Right cardiac atrium (tissue), 5 donors: ENCODE measurements around the gene CCDC186. TPM values are rescaled to one million over a fixed set of nuclear protein-coding genes. Genes with fewer than 3 reads are reported as not detected.

ENCODE experiments used
- ATAC-seq, 2 donors: fragments of 200-7000 bp; cut with Tn5 transposase; one replicate each; pipeline versions ENCODE4 v1.8.0 to v1.9.1; 2020; ENCODE audit warnings: moderate library complexity in 2 of 2, mild to moderate bottlenecking in 1 of 2
- DNase-seq, 3 donors: peaks; one replicate each; pipeline ENCODE4 v3.0.0-alpha.2; 2020
- H3K27ac ChIP-seq: one replicate; pipeline ENCODE4 v1.5.1; 2013; ENCODE audit warnings: mild to moderate bottlenecking, low read length, control low read depth, moderate library complexity
- H3K27me3 ChIP-seq: one replicate; pipeline ENCODE4 v1.6.1; 2013; ENCODE audit not compliant: control insufficient read depth, insufficient read depth
- H3K4me1 ChIP-seq: one replicate; pipeline ENCODE4 v1.6.1; 2013; ENCODE audit warnings: low read length; ENCODE audit not compliant: control insufficient read depth, insufficient read depth
- H3K4me3 ChIP-seq: one replicate; pipeline ENCODE4 v1.5.1; 2013; ENCODE audit warnings: low read length, control low read depth
- H3K9me3 ChIP-seq: one replicate; pipeline ENCODE4 v1.6.1; 2013; ENCODE audit warnings: low read length; ENCODE audit not compliant: control insufficient read depth
- WGBS: extraction: QIAGEN DNeasy Blood & Tissue Kit; methylation state at CpG from one replicate; pipeline ENCODE4 v1.1.7; 2013; 5-methylcytosine and 5-hydroxymethylcytosine counted together
- intact Hi-C, 4 donors: fragments of 100-400 bp; cut with DNase I; formaldehyde crosslinking; loops; one replicate each; pipeline versions ENCODE4 v1.11.0 to v1.14.0; 2022 to 2023
- long read RNA-seq, 4 donors: library from polyadenylated mRNA; unstranded; transcript quantifications; one replicate each; pipeline ENCODE4 v2.0.0, GENCODE V29; 2020 to 2021
- polyA plus RNA-seq: library from polyadenylated mRNA; stranded (reverse); fragments of 200-250 nt; gene quantifications from one replicate; pipeline ENCODE4 v1.2.3, GENCODE V29; 2013
- total RNA-seq, 4 donors: library from RNA; stranded (reverse); fragmentation: NEBNext Ultra II Directional; extraction: Animal tissue kit (Norgen Biotek cat#: 25700); gene quantifications; one replicate each; pipeline ENCODE4 v1.2.1, GENCODE V29; 2021
- donor health status: healthy with polysubstance abuse.
- donor health status: DM: no; HTN: yes; CAD: no.
- donor health status: DM: no; HTN: no; CAD: no.
- donor health status: DM: no; HTN: yes; CAD: no; lungs with severe emphysema.
- donor health status: DM: yes; HTN: yes; CAD: no.

The CCDC186 gene
- total RNA-seq (10 to 100 TPM; 18.3 to 29.4 (median 20.9) TPM), polyA plus RNA-seq (6.7 TPM)
- long read RNA-seq, donor 1, full-length matches to known transcripts, result 5 of 22 reads
- long read RNA-seq, donor 1, partial matches to known transcripts, result 15 of 22 reads
- long read RNA-seq, donor 1, other reads (novel, unspliced or antisense), result 2 of 22 reads
- long read RNA-seq, donor 2, result 0 reads
- long read RNA-seq, donor 3, transcript CCDC186-202 (2 exons, 1,928 nt), result major isoform, 5 of 24 reads
- long read RNA-seq, donor 3, partial matches to known transcripts, result 11 of 24 reads
- long read RNA-seq, donor 3, other reads (novel, unspliced or antisense), result 4 of 24 reads
- long read RNA-seq, donor 4, full-length matches to known transcripts, result 2 of 5 reads
- long read RNA-seq, donor 4, partial matches to known transcripts, result 2 of 5 reads
- long read RNA-seq, donor 4, other reads (novel, unspliced or antisense), result 1 of 5 reads

DNA sequence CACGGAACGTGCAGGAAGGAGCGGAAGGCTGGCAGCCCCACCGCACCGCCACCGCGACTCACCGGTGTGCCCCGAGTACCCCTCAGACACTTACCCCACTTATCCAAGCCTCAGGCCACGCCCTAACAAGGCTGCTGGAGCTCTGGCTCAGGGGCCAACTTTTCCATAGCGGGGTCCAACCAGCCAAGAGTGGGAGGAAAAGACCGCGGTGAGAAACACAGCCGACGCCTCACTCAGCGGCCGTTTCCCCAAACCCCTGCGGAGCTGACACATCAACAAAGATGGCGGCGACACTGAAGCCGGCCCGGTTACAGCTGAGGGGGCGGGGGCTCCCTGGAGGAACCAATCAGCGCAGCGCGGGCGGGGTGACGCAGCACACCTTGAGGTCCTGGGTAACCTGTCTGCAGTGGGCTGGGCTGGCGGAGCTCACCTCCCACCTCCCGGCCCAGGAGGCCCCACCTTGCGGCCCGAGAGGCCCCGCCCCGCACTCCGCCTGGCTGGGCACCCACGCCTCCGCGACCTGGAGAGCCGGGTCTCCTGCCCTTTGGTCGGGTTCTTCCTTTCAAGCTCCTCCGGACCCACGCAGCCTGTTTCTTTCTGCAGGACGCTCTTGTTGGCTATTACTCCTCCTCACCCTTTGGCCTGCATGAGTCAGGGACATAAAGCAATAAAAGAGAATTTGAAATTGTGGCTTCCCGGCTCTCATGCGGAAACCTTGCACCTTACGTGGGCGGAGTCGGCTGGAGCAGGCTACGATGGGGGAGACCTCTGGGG is at the start of gene CCDC186:
Gene CCDC186 (minus strand): TSS at position 283 of the 774 bp plus-strand sequence. CDS start 10,935 bp downstream, outside the sequence.
- ATAC-seq, result peak; percentile 99
- no peaks in the 10 kb centered on the region for H3K27me3 ChIP-seq
- peak within 1 kb of the TSS; percentile 91 for H3K27ac ChIP-seq
- WGBS, result under 1% methylated on average over 49 of the region's 49 CpGs
- no peaks in the 10 kb centered on the region for H3K4me1 ChIP-seq
- peak within 1 kb of the TSS; percentile 78 for H3K4me3 ChIP-seq
- intact Hi-C loops, result no loop called here
- DNase-seq, result peak; percentile 93 to 98 (median 97)
- no peaks in the 10 kb centered on the region for H3K9me3 ChIP-seq

GRCh38 chr10:114223066-114223465 is 49.1 kb upstream of the CCDC186 start:
- Histone ChIP-seq H3K4me1 (no peaks in the 10 kb centered on the region), H3K27me3 (no peaks in the 10 kb centered on the region), H3K4me3 (no peak overlapping the region), H3K9me3 (no peaks in the 10 kb centered on the region), H3K27ac (no peak overlapping the region)
- no peak for ATAC-seq
- DNase-seq, result no peak
- intact Hi-C loops, result no loop called here
- 80% methylated on average over 4 of the region's 4 CpGs for WGBS

DNA sequence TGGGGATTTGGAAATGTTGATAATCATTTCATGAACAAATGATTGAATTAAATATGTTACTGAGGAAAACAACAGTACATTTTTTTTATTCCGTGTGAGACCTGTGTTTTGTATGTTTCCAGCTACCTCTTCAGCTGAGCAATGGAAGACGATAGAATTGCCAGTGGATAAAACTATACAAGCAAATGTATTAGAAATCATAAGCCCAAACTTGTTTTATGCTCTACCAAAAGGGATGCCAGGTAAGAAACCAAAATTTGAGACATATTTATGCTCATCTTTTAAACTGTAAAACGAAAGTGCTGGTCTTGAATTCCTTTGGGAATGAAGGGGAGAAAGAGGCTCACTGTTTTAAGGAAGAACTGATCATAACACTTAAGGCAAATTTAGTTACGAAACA is 47.2 kb upstream of the CCDC186 start:
- no peak overlapping the region for H3K4me3 ChIP-seq
- no peaks in the 10 kb centered on the region for H3K27me3 ChIP-seq
- H3K4me1 ChIP-seq, result no peaks in the 10 kb centered on the region
- ATAC-seq (no peak), DNase-seq (no peak)
- no peaks in the 10 kb centered on the region for H3K9me3 ChIP-seq
- 74% methylated on average over 4 of the region's 4 CpGs for WGBS
- intact Hi-C loops, result no loop called here
- H3K27ac ChIP-seq, result no peak overlapping the region

- no peak for ATAC-seq
- 72% methylated on average over 2 of the region's 2 CpGs for WGBS
Observed at GRCh38 chr10:114220281-114220680, 46.3 kb upstream of the CCDC186 start.

DNA sequence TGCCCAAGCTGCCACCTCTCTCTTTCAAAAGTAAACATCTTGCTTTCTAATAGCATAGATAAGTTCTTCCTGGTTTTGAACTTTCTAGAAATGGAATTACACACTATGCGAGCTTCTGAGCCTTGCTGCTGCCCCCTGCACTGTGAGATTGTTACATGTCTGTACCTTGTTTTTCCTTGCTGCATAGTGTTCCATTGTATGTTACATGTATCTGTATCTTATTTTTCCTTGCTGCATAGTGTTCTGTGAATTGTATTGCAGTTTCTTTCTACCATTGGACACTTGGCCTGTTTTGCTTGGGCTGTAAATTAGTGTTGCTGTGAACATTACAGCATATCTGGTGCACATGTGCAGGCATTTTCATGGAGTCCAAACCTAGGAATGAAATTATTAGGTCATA is 41.0 kb upstream of the CCDC186 start:
- 87% methylated on average over 1 of the region's 1 CpG for whole genome bisulfite sequencing
- no peak overlapping the region for H3K4me3 ChIP-seq
- no peaks in the 10 kb centered on the region for H3K27me3 ChIP-seq
- ATAC-seq (no peak), DNase-seq (no peak)
- no peak overlapping the region for H3K27ac ChIP-seq
- no peaks in the 10 kb centered on the region for H3K9me3 ChIP-seq
- intact Hi-C loops, result no loop called here
- no peaks in the 10 kb centered on the region for H3K4me1 ChIP-seq

More at GRCh38 chr10:114220281-114220680, 46.3 kb upstream of the CCDC186 start:
- Histone ChIP-seq H3K4me1 (no peaks in the 10 kb centered on the region), H3K27me3 (no peaks in the 10 kb centered on the region), H3K4me3 (no peak overlapping the region), H3K27ac (no peak overlapping the region), H3K9me3 (no peaks in the 10 kb centered on the region)
- DNase-seq, result no peak
- intact Hi-C loops, result no loop called here

- intact Hi-C loops, result no loop called here
- Histone ChIP-seq H3K4me3 (no peak overlapping the region), H3K9me3 (no peaks in the 10 kb centered on the region), H3K27ac (no peak overlapping the region), H3K27me3 (no peaks in the 10 kb centered on the region), H3K4me1 (no peaks in the 10 kb centered on the region)
- ATAC-seq (no peak), DNase-seq (no peak)
- WGBS, result 87% methylated on average over 2 of the region's 2 CpGs
Observed at GRCh38 chr10:114212153-114212552, 38.1 kb upstream of the CCDC186 start.

DNA sequence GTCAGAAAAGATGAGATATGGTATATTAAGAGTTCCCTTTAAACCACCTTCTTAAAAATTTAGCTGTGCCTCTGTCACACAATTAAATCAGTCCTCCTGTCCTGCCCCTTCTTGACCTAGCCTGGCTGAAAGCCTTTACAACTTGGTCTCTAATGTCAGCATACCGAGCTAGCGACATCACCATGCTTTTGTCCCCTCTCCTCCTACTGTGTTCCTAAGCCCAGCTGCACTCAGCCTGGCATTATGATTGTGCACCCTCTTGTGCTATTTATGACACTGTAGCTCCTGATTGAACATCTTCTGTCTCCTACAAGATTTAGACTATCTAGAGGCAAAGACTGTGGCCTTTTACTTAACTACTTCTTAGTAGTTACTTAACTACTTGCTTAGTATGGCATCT is 34.3 kb upstream of the CCDC186 start:
- H3K9me3 ChIP-seq, result no peaks in the 10 kb centered on the region
- no peaks in the 10 kb centered on the region for H3K4me1 ChIP-seq
- no peak overlapping the region for H3K4me3 ChIP-seq
- no peaks in the 10 kb centered on the region for H3K27me3 ChIP-seq
- DNase-seq, result no peak
- H3K27ac ChIP-seq, result no peak overlapping the region
- 90% methylated on average over 2 of the region's 2 CpGs for WGBS
- ATAC-seq, result no peak
- intact Hi-C loops, result no loop called here

DNA sequence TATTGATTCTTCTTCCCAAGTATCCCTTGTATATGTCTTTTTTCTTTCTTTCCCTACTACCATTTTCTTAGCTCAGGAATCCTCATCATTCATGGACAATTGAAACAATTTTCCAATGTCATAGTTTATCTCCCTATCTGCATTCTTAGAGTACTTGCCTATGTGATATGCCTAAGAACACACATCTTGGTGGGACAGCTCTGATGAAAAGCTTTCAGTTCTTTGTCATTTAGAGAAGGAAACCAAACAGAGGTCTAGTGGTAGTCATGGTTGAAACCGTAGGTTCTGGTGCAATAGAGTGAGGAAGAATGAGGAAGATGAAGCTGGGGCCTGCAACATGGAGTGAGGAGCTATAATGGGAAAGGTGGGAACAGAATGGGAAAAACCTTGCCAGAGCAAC is 33.3 kb upstream of the CCDC186 start:
- 74% methylated on average over 1 of the region's 1 CpG for WGBS
- Histone ChIP-seq H3K27me3 (no peaks in the 10 kb centered on the region), H3K4me3 (no peak overlapping the region), H3K9me3 (no peaks in the 10 kb centered on the region), H3K27ac (no peak overlapping the region), H3K4me1 (no peaks in the 10 kb centered on the region)
- intact Hi-C loops, result no loop called here
- ATAC-seq (no peak), DNase-seq (no peak)

GRCh38 chr10:114206902-114207301 is 32.9 kb upstream of the CCDC186 start:
- DNase-seq (no peak), ATAC-seq (no peak)
- Histone ChIP-seq H3K4me3 (no peak overlapping the region), H3K27ac (no peak overlapping the region), H3K9me3 (no peaks in the 10 kb centered on the region), H3K4me1 (no peaks in the 10 kb centered on the region), H3K27me3 (no peaks in the 10 kb centered on the region)
- 67% methylated on average over 2 of the region's 2 CpGs for WGBS
- intact Hi-C loops, result no loop called here

DNA sequence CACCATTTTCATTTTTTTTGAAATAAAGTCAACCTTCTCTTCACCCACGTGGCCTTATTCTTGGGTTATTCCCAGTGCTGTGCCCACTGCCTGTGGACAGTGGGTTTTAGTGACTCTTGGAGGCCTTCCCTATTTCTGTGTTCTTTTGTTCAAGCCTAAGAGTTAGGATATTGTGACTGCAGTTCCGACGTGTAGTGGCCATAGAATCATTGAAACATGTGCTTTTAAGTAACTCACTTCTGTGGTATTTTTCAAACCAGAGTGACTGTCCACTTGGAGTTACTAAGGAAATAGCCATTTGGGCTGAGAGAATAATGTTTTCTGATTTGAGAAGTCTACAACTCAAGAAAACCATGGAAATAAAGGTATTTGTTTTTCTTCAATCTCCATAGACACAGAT is 28.8 kb upstream of the CCDC186 start:
- no peaks in the 10 kb centered on the region for H3K9me3 ChIP-seq
- intact Hi-C loops, result no loop called here
- WGBS, result 74% methylated on average over 3 of the region's 3 CpGs
- H3K4me3 ChIP-seq, result no peak overlapping the region
- H3K27ac ChIP-seq, result no peak overlapping the region
- DNase-seq (no peak), ATAC-seq (no peak)
- H3K27me3 ChIP-seq, result no peaks in the 10 kb centered on the region
- no peaks in the 10 kb centered on the region for H3K4me1 ChIP-seq

DNA sequence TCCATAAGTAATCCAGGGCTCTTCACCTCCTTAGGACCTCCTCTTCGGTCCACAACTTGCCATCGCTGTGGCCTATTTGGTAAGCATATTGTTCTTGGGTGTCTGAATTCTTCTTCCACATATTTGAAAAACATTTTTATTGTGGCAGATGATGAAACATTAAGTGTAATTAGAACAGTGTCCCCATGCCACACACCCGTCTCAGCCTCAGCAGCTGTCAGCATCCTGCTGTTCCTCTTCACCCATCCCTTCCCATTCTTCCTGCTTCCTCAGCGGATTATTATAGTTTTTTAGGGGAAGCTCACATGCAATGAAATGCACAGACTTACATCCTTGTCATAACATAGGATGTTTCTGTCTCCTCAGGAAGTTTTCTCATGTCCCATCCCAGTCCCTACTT is 25.2 kb upstream of the CCDC186 start:
- intact Hi-C loops, result no loop called here
- DNase-seq (no peak), ATAC-seq (no peak)
- Histone ChIP-seq H3K9me3 (no peaks in the 10 kb centered on the region), H3K27ac (no peak overlapping the region), H3K4me1 (no peaks in the 10 kb centered on the region), H3K27me3 (no peaks in the 10 kb centered on the region), H3K4me3 (no peak overlapping the region)
- 82% methylated on average over 4 of the region's 4 CpGs for WGBS
